ENCODE results near the gene ITCH. TPM values are rescaled to one million over a fixed set of nuclear protein-coding genes. Genes with fewer than 3 reads are reported as not detected.

Gene ITCH
- total and polyA plus RNA-seq, 2 of the 8 experiments (the other 6 are each of a cell fraction or from before 2014, with no cell fraction given): 3.9 to 45.2 TPM

- H2BK12ac ChIP-seq (ENCODE audit: low read depth, low read length): no peak overlapping the region
- WGBS, 2 experiments (ENCODE audit: extremely low coverage in 1 of 2, insufficient coverage in 1 of 2, insufficient read length in 1 of 2, insufficient replicate concordance in 2 of 2, low coverage in 1 of 2, low lambda C conversion rate in 2 of 2, missing lambda C conversion rate in 1 of 2): 97% methylated on average over 9 of the region's 9 CpGs; no CpG with 5 or more reads in 1 of the 2 experiments
- ChIA-PET CTCF (ENCODE audit: partially characterized antibody) (interaction anchor here (0.7 to 2.0 kb wide), 3 partner anchors 24 to 84 kb away, joined by 3 to 10 read pairs (median 3); no protein-coding TSS in a partner anchor), POLR2A (ENCODE audit: partially characterized antibody) (interaction anchor here (0.6 kb wide), 1 partner anchor 31 kb away, joined by 3 read pairs; no protein-coding TSS in a partner anchor)
- H3K4me3 ChIP-seq (ENCODE audit: extremely low read depth in 1 of 4, insufficient read depth in 2 of 4, low read depth in 3 of 4, low read length in 4 of 4): no peak overlapping the region
- H2BK5ac ChIP-seq (ENCODE audit: low read depth, low read length): no peak overlapping the region
- H3K14ac ChIP-seq (ENCODE audit: insufficient read length): no peak overlapping the region
- no peak overlapping the region for H2AK5ac ChIP-seq (ENCODE audit: low read depth, low read length)
- H4K8ac ChIP-seq (ENCODE audit: extremely low read depth, insufficient read depth, low read length): no peak overlapping the region
- H3K27ac ChIP-seq (ENCODE audit: low read depth, low read length): no peak overlapping the region
- H2BK20ac ChIP-seq (ENCODE audit: low read length): no peak overlapping the region
- no peak for FAIRE-seq
- H3K23ac ChIP-seq (ENCODE audit: insufficient read length): no peak overlapping the region
- no peaks in the 10 kb centered on the region for H3K9me3 ChIP-seq (ENCODE audit: insufficient read depth in 2 of 2, low read depth in 1 of 2, low read length in 1 of 2)
- no peaks in the 10 kb centered on the region for H3K27me3 ChIP-seq (replicated peaks in 1 of 4; ENCODE audit: control insufficient read depth in 3 of 4, extremely low read depth in 1 of 4, insufficient read depth in 3 of 4, low read length in 3 of 4)
- H3K79me1 ChIP-seq (ENCODE audit: low read depth, low read length): peaks cover 3% of the 10 kb centered on the region; the same call in 1 of the 2 replicates
- H2AFZ ChIP-seq (ENCODE audit: low read length): no peak overlapping the region
- peaks cover 0 to 21% (median 7%) of the 10 kb centered on the region in 4 experiments; a peak in 6 of 8 replicates for H3K36me3 ChIP-seq (ENCODE audit: control insufficient read depth in 2 of 4, insufficient read depth in 4 of 4, low read length in 3 of 4)
- no peak overlapping the region for H3K4me2 ChIP-seq (ENCODE audit: insufficient read depth in 1 of 2, low read depth in 2 of 2, low read length in 2 of 2)
- H3K79me2 ChIP-seq (ENCODE audit: control insufficient read depth in 1 of 2, insufficient read depth in 2 of 2, low read length in 2 of 2): peaks cover 2 to 36% of the 10 kb centered on the region in 2 experiments; a peak in 3 of 4 replicates
- no peak overlapping the region for H4K91ac ChIP-seq (replicated peaks; ENCODE audit: insufficient read length, low read length)
- no peaks in the 10 kb centered on the region for H3K23me2 ChIP-seq (ENCODE audit: low read depth, low read length)
- H3K18ac ChIP-seq (ENCODE audit: extremely low read depth, low read length): no peak overlapping the region
- H2BK120ac ChIP-seq (replicated peaks; ENCODE audit: low read depth, low read length): no peak overlapping the region
- H3K9ac ChIP-seq (replicated peaks in 1 of 4; ENCODE audit: extremely low read depth in 1 of 4, low read depth in 3 of 4, low read length in 3 of 4): no peak overlapping the region
- H2BK15ac ChIP-seq (ENCODE audit: low read length): no peak overlapping the region
- no peak for DNase-seq (ENCODE audit: low read depth in 1 of 2, low spot score in 2 of 2)
- no peak overlapping the region for H4K5ac ChIP-seq (ENCODE audit: insufficient read length, low read depth, low read length)
- no peak overlapping the region for H3K4ac ChIP-seq (replicated peaks; ENCODE audit: insufficient read length, low read depth, low read length)
- peaks cover 0 to 4% (median 0%) of the 10 kb centered on the region in 4 experiments; a peak in 1 of 7 replicates for H3K4me1 ChIP-seq (replicated peaks in 1 of 4; ENCODE audit: control insufficient read depth in 3 of 4, insufficient read depth in 4 of 4, low read length in 3 of 4)
- no peak for TF ChIP-seq KDM5A (IDR thresholded peaks at IDR 0.05; ENCODE audit: low read length)
- TF ChIP-seq EZH2 (IDR thresholded peaks at IDR 0.05; ENCODE audit: low read depth, low read length, severe bottlenecking): no peak
- TF ChIP-seq CHD2 (IDR thresholded peaks at IDR 0.05; ENCODE audit: low read length): no peak
- no peak for TF ChIP-seq POLR2AphosphoS5 (IDR thresholded peaks at IDR 0.05; ENCODE audit: low read depth, low read length)
- TF ChIP-seq SAP30 (IDR thresholded peaks at IDR 0.05; ENCODE audit: insufficient read depth, insufficient replicate concordance, low read length): no peak
- TF ChIP-seq TAF1 (IDR thresholded peaks at IDR 0.05; ENCODE audit: low read depth, low read length): no peak
- TF ChIP-seq POLR2A (IDR thresholded peaks at IDR 0.05; ENCODE audit: control extremely low read depth in 1 of 2, low read depth in 2 of 2, low read length in 2 of 2): no peak
- TF ChIP-seq JUN (IDR thresholded peaks at IDR 0.05; ENCODE audit: low read depth, low read length): no peak
- no peak for TF ChIP-seq CEBPB (IDR thresholded peaks at IDR 0.05; ENCODE audit: low read depth, low read length)
- TF ChIP-seq ASH2L (IDR thresholded peaks at IDR 0.05; ENCODE audit: low read length): no peak
- no peak for TF ChIP-seq SUZ12 (IDR thresholded peaks at IDR 0.05; ENCODE audit: low read length)
- TF ChIP-seq TCF12 (IDR thresholded peaks at IDR 0.05; ENCODE audit: low read depth, low read length): no peak
- TF ChIP-seq CHD1 (IDR thresholded peaks at IDR 0.05; ENCODE audit: low read depth, low read length): no peak
- TF ChIP-seq CBX5 (IDR thresholded peaks at IDR 0.05; ENCODE audit: low read depth, low read length): no peak
- H4K20me1 ChIP-seq (replicated peaks in 1 of 2; ENCODE audit: control insufficient read depth in 1 of 2, insufficient read depth in 2 of 2, low read length in 2 of 2): peaks cover 0 to 7% of the 10 kb centered on the region in 2 experiments
- no peak overlapping the region for H3K56ac ChIP-seq (replicated peaks; ENCODE audit: insufficient read length, low read depth, low read length)
Observed at GRCh38 chr20:34397096-34397495, 34.0 kb downstream of the ITCH start.
